Osteoblast (primary cell): ENCODE measurements around the gene HDAC10. TPM values are rescaled to one million over a fixed set of nuclear protein-coding genes. Genes with fewer than 3 reads are reported as not detected.
A peak's percentile ranks its signal among the peaks of the same experiment; 100 is the strongest.

Experiments used
- DNase-seq: peaks from one replicate; pipeline ENCODE4 v3.0.0; 2011; ENCODE audit warnings: low spot score, mixed read lengths; ENCODE audit not compliant: insufficient read length; ENCODE audit errors: missing footprints
- H2AFZ ChIP-seq: 2 replicates; pipeline ENCODE4 v1.6.0; 2011; ENCODE audit warnings: mild to moderate bottlenecking, low read length
- H3K27ac ChIP-seq: 2 replicates; pipeline ENCODE4 v1.5.1; 2011; ENCODE audit warnings: mild to moderate bottlenecking, low read depth, low read length, moderate library complexity
- H3K27me3 ChIP-seq: 2 replicates; pipeline ENCODE4 v1.6.0; 2012; ENCODE audit warnings: mild to moderate bottlenecking, control low read depth, inconsistent platforms, low read length, moderate library complexity; ENCODE audit not compliant: insufficient read depth
- H3K36me3 ChIP-seq: 2 replicates; pipeline ENCODE4 v1.5.1; 2011; ENCODE audit warnings: mild to moderate bottlenecking, low read length, control low read depth, moderate library complexity; ENCODE audit not compliant: insufficient read depth
- H3K4me1 ChIP-seq: 2 replicates; pipeline ENCODE4 v1.5.1; 2011; ENCODE audit warnings: mild to moderate bottlenecking, low read length, control low read depth, moderate library complexity; ENCODE audit not compliant: insufficient read depth
- H3K4me2 ChIP-seq: 2 replicates; pipeline ENCODE4 v1.6.0; 2011; ENCODE audit warnings: mild to moderate bottlenecking, low read length; ENCODE audit not compliant: insufficient read depth
- H3K4me3 ChIP-seq: fragments of 200-600 bp; sonication (generic); 3 replicates; pipeline ENCODE4 v1.5.1; 2012; ENCODE audit warnings: mild to moderate bottlenecking, low read length, inconsistent platforms; ENCODE audit not compliant: insufficient read depth
- H3K79me2 ChIP-seq: 2 replicates; pipeline ENCODE4 v1.6.0; 2012; ENCODE audit warnings: mild to moderate bottlenecking, low read length, control low read depth, inconsistent platforms; ENCODE audit not compliant: insufficient read depth
- H3K9me3 ChIP-seq: 2 replicates; pipeline ENCODE4 v1.5.1; 2011; ENCODE audit warnings: low read depth, low read length, control low read depth
- H4K20me1 ChIP-seq: 2 replicates; pipeline ENCODE4 v1.6.0; 2012; ENCODE audit warnings: mild to moderate bottlenecking, low read length, control low read depth; ENCODE audit not compliant: insufficient read depth
- CTCF ChIP-seq: IDR thresholded peaks from 2 replicates; pipeline ENCODE4 v1.5.1; 2011; ENCODE audit warnings: mild to moderate bottlenecking, low read depth, low read length, moderate library complexity; ENCODE audit errors: extremely low read depth
- total RNA-seq: library from RNA; depleted of rRNA; stranded (reverse); fragments of >200 nt; gene quantifications from 2 replicates; pipeline ENCODE4 v1.2.3, GENCODE V29; 2012

The HDAC10 gene
- total RNA-seq, 1 donor: 19.2 TPM

- H3K27me3 ChIP-seq: no peaks in the 10 kb centered on the region
- H2AFZ ChIP-seq: no peak overlapping the region
- no peak overlapping the region for H3K4me2 ChIP-seq
- no peak for TF ChIP-seq CTCF
- H3K36me3 ChIP-seq: peaks cover 31% of the 10 kb centered on the region
- H3K4me3 ChIP-seq: no peak overlapping the region
- no peaks in the 10 kb centered on the region for H3K4me1 ChIP-seq
- peaks cover 6% of the 10 kb centered on the region for H3K79me2 ChIP-seq
- H3K9me3 ChIP-seq: no peaks in the 10 kb centered on the region
- H3K27ac ChIP-seq: no peak overlapping the region
- DNase-seq: no peak
- H4K20me1 ChIP-seq: no peaks in the 10 kb centered on the region
These were observed 24.2 kb downstream of the HDAC10 start for GRCh38 chr22:50226875-50227165.

DNA sequence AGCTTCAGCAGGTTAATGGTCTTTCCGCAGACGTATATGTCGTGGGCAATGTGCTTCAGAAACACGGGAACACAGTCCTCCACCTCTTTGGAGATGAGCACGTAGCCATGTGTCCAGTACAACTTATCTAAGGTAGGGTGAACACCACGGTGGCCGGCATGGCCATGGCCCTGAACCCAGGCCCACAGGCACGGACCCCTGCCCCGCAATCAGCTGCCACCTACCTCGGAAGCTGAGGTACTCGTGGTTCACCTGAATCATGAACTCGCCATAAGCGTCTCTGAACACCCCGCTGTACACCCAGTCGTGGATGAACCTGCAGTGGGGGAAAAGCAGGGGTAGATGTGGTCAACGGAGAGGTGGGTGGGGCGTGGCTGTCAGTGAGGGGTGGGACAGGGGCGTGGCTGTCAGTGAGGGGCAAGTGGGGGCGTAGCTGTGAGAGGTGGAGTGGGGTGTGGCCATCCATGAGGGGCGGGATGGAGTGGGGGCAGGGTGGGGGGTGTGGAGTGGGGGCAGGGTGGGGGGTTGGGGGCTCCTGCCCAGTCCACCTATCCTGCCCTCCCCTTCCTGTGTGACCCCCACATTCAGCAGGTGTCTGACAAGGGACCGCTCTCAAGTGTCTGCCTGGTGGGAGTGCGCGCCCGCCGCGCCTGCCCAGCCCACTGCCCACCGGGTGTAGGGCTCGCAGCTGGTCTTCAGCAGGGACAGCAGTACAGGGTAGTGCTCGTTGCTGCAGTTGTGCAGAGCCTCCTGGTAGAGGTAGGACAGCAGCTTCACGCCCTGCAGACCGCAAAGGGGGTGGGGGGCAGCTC lies 24.8 kb downstream of the HDAC10 start:
- Histone ChIP-seq H3K4me1 (no peaks in the 10 kb centered on the region), H3K4me3 (no peak overlapping the region), H3K4me2 (no peak overlapping the region), H3K79me2 (peaks cover 6% of the 10 kb centered on the region), H3K27ac (no peak overlapping the region), H3K9me3 (no peaks in the 10 kb centered on the region), H4K20me1 (no peaks in the 10 kb centered on the region), H2AFZ (no peak overlapping the region), H3K27me3 (no peaks in the 10 kb centered on the region), H3K36me3 (peaks cover 34% of the 10 kb centered on the region)
- no peak for TF ChIP-seq CTCF
- DNase-seq: no peak

- no peak for DNase-seq
- Histone ChIP-seq H3K36me3 (peaks cover 43% of the 10 kb centered on the region), H3K79me2 (peaks cover 6% of the 10 kb centered on the region), H4K20me1 (no peaks in the 10 kb centered on the region), H3K27ac (no peak overlapping the region), H3K4me2 (no peak overlapping the region), H2AFZ (no peak overlapping the region), H3K4me3 (no peak overlapping the region), H3K9me3 (no peaks in the 10 kb centered on the region), H3K27me3 (no peaks in the 10 kb centered on the region), H3K4me1 (no peaks in the 10 kb centered on the region)
- TF ChIP-seq CTCF: no peak
These were observed 25.7 kb downstream of the HDAC10 start for GRCh38 chr22:50225200-50225969.

DNA sequence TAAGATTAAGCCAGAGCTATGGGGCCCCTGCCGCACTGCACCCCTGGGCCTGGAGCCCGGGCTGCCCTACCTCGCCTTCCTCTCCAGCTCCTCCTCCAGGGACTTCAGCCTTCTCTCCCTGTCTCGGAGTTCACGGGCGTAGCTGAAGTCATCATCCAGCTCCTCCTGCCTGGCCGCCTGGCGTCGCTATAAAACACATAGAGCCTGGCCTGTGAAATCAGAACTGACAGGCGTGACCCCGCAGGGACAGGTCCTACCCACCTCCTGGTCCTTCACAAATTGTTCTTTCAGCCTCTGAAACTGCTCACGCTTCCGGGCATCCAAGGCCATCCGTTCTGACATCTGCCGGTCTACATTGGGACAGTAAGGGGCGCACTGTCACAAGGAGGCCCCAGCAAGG lies 27.0 kb downstream of the HDAC10 start:
- H3K4me2 ChIP-seq: no peak overlapping the region
- H3K36me3 ChIP-seq: peaks cover 38% of the 10 kb centered on the region
- H3K4me1 ChIP-seq: no peaks in the 10 kb centered on the region
- no peaks in the 10 kb centered on the region for H3K9me3 ChIP-seq
- no peak overlapping the region for H3K27ac ChIP-seq
- no peaks in the 10 kb centered on the region for H4K20me1 ChIP-seq
- no peak overlapping the region for H2AFZ ChIP-seq
- H3K27me3 ChIP-seq: no peaks in the 10 kb centered on the region
- no peak overlapping the region for H3K4me3 ChIP-seq
- no peak for TF ChIP-seq CTCF
- H3K79me2 ChIP-seq: no peaks in the 10 kb centered on the region
- DNase-seq: peak; percentile 76
